Fibroblast of skin of right quadriceps (primary cell): ENCODE results near the gene TKT.

ENCODE experiments used
- DNase-seq: peaks from one replicate; pipeline ENCODE4 v3.0.0-alpha.2; 2013

TKT gene

GRCh38 chr3:53223541-53223966, 32.3 kb downstream of the TKT start:
- no peak for DNase-seq

GRCh38 chr3:53223025-53223424, 32.8 kb downstream of the TKT start:
- no peak for DNase-seq

GRCh38 chr3:53222183-53222901, 33.5 kb downstream of the TKT start:
- no peak for DNase-seq

- no peak for DNase-seq
These were observed 34.0 kb downstream of the TKT start for GRCh38 chr3:53221827-53222182.

- DNase-seq: no peak
These were observed 34.5 kb downstream of the TKT start for GRCh38 chr3:53221345-53221744.

- peak; percentile 68 for DNase-seq
These were observed 35.8 kb downstream of the TKT start for GRCh38 chr3:53219895-53220483.

- DNase-seq: no peak
These were observed 37.7 kb downstream of the TKT start for GRCh38 chr3:53218131-53218530.

GRCh38 chr3:53217175-53217574, 38.6 kb downstream of the TKT start:
- DNase-seq: no peak

GRCh38 chr3:53216723-53217122, 39.1 kb downstream of the TKT start:
- no peak for DNase-seq

- peak; percentile 12 for DNase-seq
These were observed 40.0 kb downstream of the TKT start for GRCh38 chr3:53215816-53216215.

GRCh38 chr3:53213276-53213675, 42.5 kb downstream of the TKT start:
- no peak for DNase-seq

GRCh38 chr3:53211706-53212702, 43.8 kb downstream of the TKT start:
- no peak for DNase-seq

- DNase-seq: no peak
These were observed 53.3 kb downstream of the TKT start for GRCh38 chr3:53202331-53203015.

GRCh38 chr3:53200501-53201498, 55.0 kb downstream of the TKT start:
- no peak for DNase-seq

- no peak for DNase-seq
These were observed 56.0 kb downstream of the TKT start for GRCh38 chr3:53199834-53200233.

- no peak for DNase-seq
These were observed 56.8 kb downstream of the TKT start for GRCh38 chr3:53198996-53199395.

GRCh38 chr3:53198256-53198977, 57.4 kb downstream of the TKT start:
- DNase-seq: no peak

- DNase-seq: peak; percentile 72
These were observed 59.0 kb downstream of the TKT start for GRCh38 chr3:53196575-53197407.

- DNase-seq: peak; percentile 30
These were observed 59.9 kb downstream of the TKT start for GRCh38 chr3:53195602-53196574.
